ENCODE data around the gene SNX3.
"Not testable (repeated sequence)": the region's sequence is repeated elsewhere in the genome, so short reads cannot be mapped to it uniquely, and the experiment has no call there.

Gene SNX3

DNA sequence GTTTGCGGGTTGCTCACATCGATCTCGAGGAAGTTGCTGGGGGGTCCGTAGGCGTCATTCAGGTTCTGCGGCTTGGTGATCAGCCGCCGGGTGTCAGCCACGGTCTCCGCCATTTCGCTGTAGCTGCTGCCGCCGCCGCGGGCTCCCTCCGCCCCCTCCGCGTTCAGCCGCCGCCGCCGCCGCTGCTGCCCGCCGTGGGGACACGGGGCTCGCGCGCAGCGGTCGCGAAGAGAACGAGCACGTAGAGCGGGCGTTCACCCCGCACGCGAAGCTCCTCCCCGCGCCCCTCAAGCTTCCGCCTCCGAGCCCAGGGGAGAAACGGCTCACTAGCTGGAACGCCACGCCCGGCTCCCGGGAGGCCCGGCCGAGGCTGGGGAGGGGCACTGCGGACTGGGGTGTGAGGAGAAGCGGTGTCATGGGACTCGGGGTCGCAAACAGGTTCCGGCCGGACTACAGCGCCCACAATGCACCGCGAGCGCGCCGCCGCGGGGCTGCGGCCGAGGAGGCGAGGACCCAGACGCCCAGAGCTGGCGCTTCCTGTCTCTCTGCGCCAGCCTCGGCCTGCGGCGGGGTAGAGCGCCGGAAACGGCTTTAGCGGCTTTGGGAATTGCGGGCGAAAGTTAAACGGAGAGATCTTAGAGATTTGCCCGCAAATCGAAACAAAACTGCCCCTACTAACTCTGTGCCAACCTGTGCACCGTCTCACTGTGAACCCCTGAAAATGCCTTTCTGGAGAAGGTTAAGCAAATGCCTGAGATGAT is at the start of gene SNX3:
Gene SNX3 (minus strand): TSS at position 232 of the 761 bp plus-strand sequence. CDS start 119 bp downstream, at position 113.
- DNase-seq (ENCODE audit: low spot score): peak; percentile 93
- Mint-ChIP-seq H3K27me3 (ENCODE audit: low read depth) (peaks cover 8% of the 10 kb centered on the region), H3K27ac (peak within 1 kb of the TSS; percentile 88), H3K4me3 (peak within 1 kb of the TSS; percentile 87), H3K9me3 (no peaks in the 10 kb centered on the region), H3K4me1 (ENCODE audit: low read depth) (peaks cover 13% of the 10 kb centered on the region), H3K36me3 (ENCODE audit: low read depth) (peaks cover 5% of the 10 kb centered on the region)

DNA sequence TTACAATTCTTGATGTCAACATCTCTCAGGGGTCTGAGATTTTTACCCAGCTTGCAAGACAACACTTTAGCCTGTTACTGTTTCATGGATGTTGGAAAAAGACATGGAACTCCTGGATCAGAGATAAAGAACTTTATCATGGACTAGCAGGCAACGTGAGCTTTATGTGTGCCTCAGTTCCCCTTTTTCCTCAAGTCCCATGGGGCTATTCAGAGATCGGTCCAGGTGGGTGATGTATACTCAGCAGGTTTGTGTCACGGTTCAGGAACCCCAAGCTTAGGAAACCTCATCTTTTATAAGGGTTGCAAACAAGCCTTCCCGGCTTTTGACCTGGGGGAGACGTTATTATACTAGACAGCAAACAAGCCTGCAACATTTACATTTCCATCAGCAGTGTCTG is 49.0 kb upstream of the SNX3 start:
- Mint-ChIP-seq H3K27ac (no peak overlapping the region), H3K4me1 (ENCODE audit: low read depth) (peaks cover 6% of the 10 kb centered on the region), H3K27me3 (ENCODE audit: low read depth) (no peaks in the 10 kb centered on the region), H3K36me3 (ENCODE audit: low read depth) (no peaks in the 10 kb centered on the region), H3K4me3 (no peak overlapping the region), H3K9me3 (no peaks in the 10 kb centered on the region)
- no peak for DNase-seq (ENCODE audit: low spot score)

DNA sequence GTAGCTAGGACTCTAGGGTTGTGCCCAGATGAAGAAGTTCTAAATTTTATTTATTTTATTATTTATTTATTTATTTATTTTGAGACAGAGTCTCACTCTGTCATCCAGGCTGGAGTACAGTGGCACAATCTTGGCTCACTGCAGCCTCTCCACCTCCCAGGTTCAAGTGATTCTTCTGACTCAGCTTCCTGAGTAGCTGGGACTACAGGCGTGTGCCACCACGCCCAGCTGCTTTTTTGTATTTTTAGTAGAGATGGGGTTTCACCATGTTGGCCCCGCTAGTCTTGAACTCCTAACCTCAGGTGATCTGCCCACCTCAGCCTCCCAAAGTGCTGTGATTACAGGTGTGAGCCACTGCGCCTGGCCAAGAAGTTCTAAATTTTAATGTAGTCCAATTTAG is 47.8 kb upstream of the SNX3 start:
- not testable (repeated sequence) for H3K27ac Mint-ChIP-seq; H3K4me3 Mint-ChIP-seq; H3K4me1 Mint-ChIP-seq (ENCODE audit: low read depth); DNase-seq (ENCODE audit: low spot score); H3K36me3 Mint-ChIP-seq (ENCODE audit: low read depth); H3K9me3 Mint-ChIP-seq; H3K27me3 Mint-ChIP-seq (ENCODE audit: low read depth)

- H3K4me3 Mint-ChIP-seq: no peak overlapping the region
- DNase-seq (ENCODE audit: low spot score): no peak
- peaks cover 5% of the 10 kb centered on the region for H3K4me1 Mint-ChIP-seq (ENCODE audit: low read depth)
- no peaks in the 10 kb centered on the region for H3K36me3 Mint-ChIP-seq (ENCODE audit: low read depth)
- H3K27me3 Mint-ChIP-seq (ENCODE audit: low read depth): no peaks in the 10 kb centered on the region
- no peak overlapping the region for H3K27ac Mint-ChIP-seq
- H3K9me3 Mint-ChIP-seq: no peaks in the 10 kb centered on the region
Observed at GRCh38 chr6:108304646-108305045, 43.8 kb upstream of the SNX3 start.

DNA sequence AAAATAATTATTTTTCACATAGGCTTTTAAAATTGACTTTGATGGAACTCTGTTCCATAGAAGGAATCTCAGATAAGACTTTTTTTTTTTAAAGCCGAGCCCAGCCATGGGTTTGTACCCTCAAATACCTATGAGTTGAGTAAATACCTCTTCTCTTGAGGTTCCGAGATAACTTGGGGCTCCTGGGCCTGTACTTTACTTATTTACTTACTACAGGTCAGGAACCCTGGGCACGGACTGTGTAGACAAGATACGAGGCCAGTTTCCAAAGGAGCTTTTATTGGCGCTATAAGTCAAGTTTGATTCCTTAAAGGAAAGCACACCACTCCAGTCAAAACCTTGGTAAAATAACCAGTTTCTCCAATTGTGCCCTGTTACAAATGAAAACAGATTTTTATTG is 41.5 kb upstream of the SNX3 start:
- H3K4me3 Mint-ChIP-seq: no peak overlapping the region
- DNase-seq (ENCODE audit: low spot score): no peak
- no peaks in the 10 kb centered on the region for H3K9me3 Mint-ChIP-seq
- H3K27ac Mint-ChIP-seq: no peak overlapping the region
- H3K4me1 Mint-ChIP-seq (ENCODE audit: low read depth): peaks cover 8% of the 10 kb centered on the region
- peaks cover 1% of the 10 kb centered on the region for H3K36me3 Mint-ChIP-seq (ENCODE audit: low read depth)
- no peaks in the 10 kb centered on the region for H3K27me3 Mint-ChIP-seq (ENCODE audit: low read depth)

DNA sequence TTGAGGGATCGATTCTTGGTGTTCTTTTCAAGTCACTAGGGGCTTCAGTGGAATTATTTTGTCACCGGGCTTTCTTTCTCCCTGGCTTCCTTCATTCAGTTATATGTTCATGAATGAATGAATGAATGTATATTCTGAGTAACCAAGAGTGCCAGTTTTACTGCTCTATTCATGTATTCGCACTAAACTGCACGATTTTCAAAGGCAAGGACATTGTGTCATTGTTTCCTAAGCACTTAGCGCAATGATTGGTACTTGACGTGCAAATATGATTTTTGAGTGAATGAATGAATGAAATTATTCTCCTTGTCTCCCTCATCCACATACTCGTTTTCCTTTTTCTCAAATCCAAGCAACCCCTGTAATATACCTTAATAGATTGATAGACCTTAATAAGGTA is 34.8 kb upstream of the SNX3 start:
- Mint-ChIP-seq H3K27me3 (ENCODE audit: low read depth) (peaks cover 5% of the 10 kb centered on the region), H3K27ac (peak overlapping the region; percentile 100), H3K4me1 (ENCODE audit: low read depth) (peaks cover 20% of the 10 kb centered on the region), H3K9me3 (no peaks in the 10 kb centered on the region), H3K36me3 (ENCODE audit: low read depth) (peaks cover 6% of the 10 kb centered on the region), H3K4me3 (peak overlapping the region; percentile 99)
- no peak for DNase-seq (ENCODE audit: low spot score)

- Mint-ChIP-seq H3K4me1 (ENCODE audit: low read depth) (peaks cover 20% of the 10 kb centered on the region), H3K27ac (peak within 1 kb of the TSS; percentile 100), H3K9me3 (no peaks in the 10 kb centered on the region), H3K36me3 (ENCODE audit: low read depth) (peaks cover 6% of the 10 kb centered on the region), H3K4me3 (peak within 1 kb of the TSS; percentile 99), H3K27me3 (ENCODE audit: low read depth) (peaks cover 5% of the 10 kb centered on the region)
- DNase-seq (ENCODE audit: low spot score): peak; percentile 88
Observed at GRCh38 chr6:108294727-108295625, 34.1 kb upstream of the SNX3 start, which contains the start of gene AFG1L. AFG1L (plus strand) TSS chr6:108295054; CDS start chr6:108295080, 26 bp downstream.

GRCh38 chr6:108294297-108294726 is 33.5 kb upstream of the SNX3 start:
- no peak for DNase-seq (ENCODE audit: low spot score)
- H3K27me3 Mint-ChIP-seq (ENCODE audit: low read depth): peaks cover 5% of the 10 kb centered on the region
- H3K4me1 Mint-ChIP-seq (ENCODE audit: low read depth): peaks cover 20% of the 10 kb centered on the region
- peak overlapping the region; percentile 99 for H3K4me3 Mint-ChIP-seq
- peaks cover 6% of the 10 kb centered on the region for H3K36me3 Mint-ChIP-seq (ENCODE audit: low read depth)
- peak overlapping the region; percentile 100 for H3K27ac Mint-ChIP-seq
- no peaks in the 10 kb centered on the region for H3K9me3 Mint-ChIP-seq

DNA sequence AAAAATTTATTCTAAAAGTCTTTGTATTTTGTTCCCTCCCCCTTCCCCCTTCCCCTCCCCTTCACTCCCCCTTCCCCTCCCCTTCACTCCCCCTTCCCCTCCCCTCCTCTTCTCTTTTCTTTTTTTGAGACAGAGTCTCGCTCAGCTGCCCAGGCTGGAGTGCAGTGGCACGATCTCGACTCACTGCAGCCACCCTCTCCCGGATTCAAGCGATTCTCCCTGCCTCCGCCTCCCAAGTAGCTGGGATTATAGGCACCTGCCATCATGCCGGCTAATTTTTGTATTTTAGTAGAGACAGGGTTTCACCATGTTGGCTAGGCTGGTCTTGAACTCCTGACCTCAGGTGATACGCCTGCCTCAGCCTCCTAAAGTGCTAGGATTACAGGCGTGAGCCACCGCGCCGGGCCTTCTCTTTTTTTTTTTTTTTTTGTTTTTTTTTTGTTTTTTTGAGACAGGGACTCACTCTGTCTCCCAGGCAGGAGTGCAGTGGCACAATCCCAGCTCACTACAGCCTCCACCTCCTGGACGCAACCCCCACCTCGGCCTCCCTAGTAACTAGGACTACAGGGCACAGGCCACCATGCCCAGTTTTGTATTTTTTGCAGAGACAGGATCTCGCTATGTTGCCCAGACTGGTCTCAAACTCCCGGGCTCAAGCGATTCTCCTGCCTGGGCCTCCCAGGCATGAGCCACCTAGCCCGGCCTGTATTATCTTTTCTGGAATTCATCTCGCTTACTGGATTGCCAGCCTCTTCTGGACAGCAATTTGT is 32.9 kb upstream of the SNX3 start:
- H3K27me3 Mint-ChIP-seq (ENCODE audit: low read depth): peaks cover 5% of the 10 kb centered on the region
- H3K4me3 Mint-ChIP-seq: peak overlapping the region; percentile 99
- peak overlapping the region; percentile 100 for H3K27ac Mint-ChIP-seq
- DNase-seq (ENCODE audit: low spot score): no peak
- H3K36me3 Mint-ChIP-seq (ENCODE audit: low read depth): peaks cover 6% of the 10 kb centered on the region
- peaks cover 23% of the 10 kb centered on the region for H3K4me1 Mint-ChIP-seq (ENCODE audit: low read depth)
- no peaks in the 10 kb centered on the region for H3K9me3 Mint-ChIP-seq

GRCh38 chr6:108292561-108292960 is 31.7 kb upstream of the SNX3 start:
- H3K9me3 Mint-ChIP-seq; H3K4me3 Mint-ChIP-seq; DNase-seq (ENCODE audit: low spot score); H3K36me3 Mint-ChIP-seq (ENCODE audit: low read depth); H3K27me3 Mint-ChIP-seq (ENCODE audit: low read depth): not testable (repeated sequence)
- Mint-ChIP-seq H3K4me1 (ENCODE audit: low read depth) (peaks cover 30% of the 10 kb centered on the region), H3K27ac (peak overlapping the region; percentile 35)

DNA sequence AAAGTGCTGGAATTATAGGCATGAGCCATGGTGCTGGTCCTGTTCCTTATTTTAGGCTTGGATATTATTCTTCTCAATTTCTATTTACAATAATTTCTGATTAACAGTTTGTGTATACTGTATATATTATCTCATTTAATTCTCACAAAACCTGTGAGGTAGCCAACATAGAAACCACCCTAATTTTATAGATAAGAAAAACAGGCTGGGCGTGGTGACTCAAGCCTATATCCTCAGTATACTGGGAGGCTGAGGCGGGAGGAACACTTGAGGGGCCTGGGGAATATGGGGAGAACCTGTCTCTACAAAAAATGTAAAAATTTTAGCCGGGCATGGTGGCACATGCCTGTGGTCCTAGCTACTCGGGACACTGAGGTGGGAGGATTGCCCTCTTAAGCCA is 30.3 kb upstream of the SNX3 start:
- H3K9me3 Mint-ChIP-seq: no peaks in the 10 kb centered on the region
- H3K36me3 Mint-ChIP-seq (ENCODE audit: low read depth): peaks cover 5% of the 10 kb centered on the region
- H3K27me3 Mint-ChIP-seq (ENCODE audit: low read depth): peaks cover 5% of the 10 kb centered on the region
- no peak for DNase-seq (ENCODE audit: low spot score)
- H3K4me3 Mint-ChIP-seq: no peak overlapping the region
- H3K4me1 Mint-ChIP-seq (ENCODE audit: low read depth): peaks cover 37% of the 10 kb centered on the region
- no peak overlapping the region for H3K27ac Mint-ChIP-seq

- no peak for DNase-seq (ENCODE audit: low spot score)
- no peaks in the 10 kb centered on the region for H3K9me3 Mint-ChIP-seq
- H3K4me1 Mint-ChIP-seq (ENCODE audit: low read depth): peaks cover 25% of the 10 kb centered on the region
- H3K36me3 Mint-ChIP-seq (ENCODE audit: low read depth): no peaks in the 10 kb centered on the region
- no peak overlapping the region for H3K27ac Mint-ChIP-seq
- H3K27me3 Mint-ChIP-seq (ENCODE audit: low read depth): peaks cover 6% of the 10 kb centered on the region
- no peak overlapping the region for H3K4me3 Mint-ChIP-seq
Observed at GRCh38 chr6:108288742-108289141, 27.9 kb upstream of the SNX3 start.

DNA sequence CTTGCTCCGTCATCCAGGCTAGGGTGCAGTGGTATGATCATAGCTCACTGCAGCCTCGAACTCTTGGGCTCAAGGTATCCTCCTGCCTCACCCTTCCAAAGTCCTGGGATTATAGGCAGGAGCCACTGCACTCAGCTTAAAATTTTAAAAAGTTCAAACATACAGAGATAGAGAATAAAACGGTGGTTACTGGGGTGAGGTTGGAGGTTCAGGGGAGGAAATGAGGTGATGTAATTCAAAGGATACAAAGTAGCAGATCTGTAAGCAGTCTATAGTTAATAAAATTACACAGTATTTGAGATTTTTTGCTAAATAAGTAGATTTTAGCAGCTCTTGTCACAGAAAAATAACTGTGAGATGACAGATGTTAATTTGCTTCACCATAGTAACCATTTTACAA is 26.5 kb upstream of the SNX3 start:
- Mint-ChIP-seq H3K9me3 (no peaks in the 10 kb centered on the region), H3K27me3 (ENCODE audit: low read depth) (peaks cover 10% of the 10 kb centered on the region), H3K27ac (no peak overlapping the region), H3K36me3 (ENCODE audit: low read depth) (no peaks in the 10 kb centered on the region), H3K4me1 (ENCODE audit: low read depth) (peaks cover 25% of the 10 kb centered on the region), H3K4me3 (no peak overlapping the region)
- DNase-seq (ENCODE audit: low spot score): no peak
